ENCODE results near the gene MRNIP.

The MRNIP gene

GRCh38 chr5:179820127-179820482, 38.5 kb downstream of the MRNIP start:
- no peak for DNase-seq

GRCh38 chr5:179819296-179820126, 39.1 kb downstream of the MRNIP start:
- no peak for DNase-seq

GRCh38 chr5:179818746-179819295, 39.8 kb downstream of the MRNIP start:
- DNase-seq, result peak; percentile 93

GRCh38 chr5:179817890-179818745, 40.5 kb downstream of the MRNIP start:
- DNase-seq, result no peak

- no peak for DNase-seq
Observed at GRCh38 chr5:179817470-179817840, 41.2 kb downstream of the MRNIP start.

GRCh38 chr5:179816796-179817469, 41.7 kb downstream of the MRNIP start:
- no peak for DNase-seq

GRCh38 chr5:179816401-179816795, 42.2 kb downstream of the MRNIP start:
- no peak for DNase-seq

- no peak for DNase-seq
Observed at GRCh38 chr5:179815491-179816249, 42.9 kb downstream of the MRNIP start.

- DNase-seq, result no peak
Observed at GRCh38 chr5:179814090-179814489, 44.5 kb downstream of the MRNIP start.

- DNase-seq, result no peak
Observed at GRCh38 chr5:179812997-179813607, 45.5 kb downstream of the MRNIP start.

- DNase-seq, result no peak
Observed at GRCh38 chr5:179812135-179812825, 46.3 kb downstream of the MRNIP start.

GRCh38 chr5:179806250-179807048, 52.2 kb downstream of the MRNIP start, which contains the start of gene MGAT4B:
TSS of gene MGAT4B (minus strand) at chr5:179806866. CDS start at chr5:179806583, 283 bp downstream.
- DNase-seq, result peak; percentile 74

GRCh38 chr5:179805529-179806249, 52.9 kb downstream of the MRNIP start:
- DNase-seq, result no peak

- DNase-seq, result no peak
Observed at GRCh38 chr5:179805070-179805528, 53.5 kb downstream of the MRNIP start.

- DNase-seq, result no peak
Observed at GRCh38 chr5:179804555-179804947, 54.1 kb downstream of the MRNIP start.

GRCh38 chr5:179803651-179804554, 54.7 kb downstream of the MRNIP start:
- DNase-seq, result no peak

- DNase-seq, result no peak
Observed at GRCh38 chr5:179802950-179803562, 55.6 kb downstream of the MRNIP start.
